ENCODE results near the gene KRT85. TPM values are rescaled to one million over a fixed set of nuclear protein-coding genes. Genes with fewer than 3 reads are reported as not detected.

KRT85 gene
- total and polyA plus RNA-seq, 2 of the 13 experiments (the other 11 are each of a cell fraction or from before 2014, with no cell fraction given) = not detected

GRCh38 chr12:52370926-52371608 is 3.8 kb upstream of the KRT85 start:
- POLR2A ChIA-PET = no interaction called here
- Histone ChIP-seq H3K27me3 (ENCODE audit: control insufficient read depth in 1 of 2, insufficient read depth in 2 of 2, low read length in 2 of 2) (peaks cover 5 to 42% of the 10 kb centered on the region in 2 experiments; a peak in 3 of 5 replicates), H3K79me2 (ENCODE audit: insufficient read depth, low read length) (no peaks in the 10 kb centered on the region), H3K4me1 (ENCODE audit: insufficient read depth, low read length) (no peaks in the 10 kb centered on the region), H2AFZ (ENCODE audit: low read length) (no peak overlapping the region), H4K20me1 (ENCODE audit: insufficient read depth, low read length) (no peaks in the 10 kb centered on the region), H3K9ac (ENCODE audit: insufficient read depth, low read depth, low read length) (no peak overlapping the region), H3K36me3 (replicated peaks in 1 of 2; ENCODE audit: control insufficient read depth in 1 of 2, insufficient read depth in 2 of 2, low read length in 2 of 2) (no peaks in the 10 kb centered on the region), H3K4me2 (ENCODE audit: low read depth, low read length) (no peak overlapping the region), H3K9me3 (ENCODE audit: low read length) (no peaks in the 10 kb centered on the region), H3K4me3 (replicated peaks in 1 of 3; ENCODE audit: insufficient read depth in 1 of 3, low read depth in 2 of 3, low read length in 3 of 3) (no peak overlapping the region), H3K27ac (ENCODE audit: extremely low read length, insufficient read depth, low read length) (no peak overlapping the region)
- CTCF ChIA-PET (ENCODE audit: low intra/inter-chr PET ratio, low total read pairs) = no interaction called here
- DNase-seq (ENCODE audit: low spot score) (no peak), FAIRE-seq (no peak), ATAC-seq (no peak)
- 8% methylated on average over 12 of the region's 12 CpGs for WGBS (ENCODE audit: low lambda C conversion rate)
- TF ChIP-seq ZNF75D (CRISPR knock-in tag; IDR thresholded peaks at IDR 0.05; ENCODE audit: borderline replicate concordance) = no peak
- TF ChIP-seq NFRKB (IDR thresholded peaks at IDR 0.05) = no peak
- TF ChIP-seq FOXK1 (CRISPR knock-in tag; IDR thresholded peaks at IDR 0.05; ENCODE audit: borderline replicate concordance, low read depth) = no peak
- no peak for TF ChIP-seq ARNT2 (CRISPR knock-in tag; IDR thresholded peaks at IDR 0.05; ENCODE audit: low read depth)
- no peak for TF ChIP-seq MTA3 (CRISPR knock-in tag; IDR thresholded peaks at IDR 0.05)
- TF ChIP-seq BCL6 (CRISPR knock-in tag; IDR thresholded peaks at IDR 0.05) = no peak
- no peak for TF ChIP-seq RORA (CRISPR knock-in tag; IDR thresholded peaks at IDR 0.05)
- TF ChIP-seq ZNF362 (CRISPR knock-in tag; IDR thresholded peaks at IDR 0.05; ENCODE audit: borderline replicate concordance) = no peak
- TF ChIP-seq FOSL2 (CRISPR knock-in tag; IDR thresholded peaks at IDR 0.05) = no peak
- TF ChIP-seq RAD51 (IDR thresholded peaks at IDR 0.05; ENCODE audit: borderline replicate concordance) = no peak
- TF ChIP-seq TSC22D2 (CRISPR knock-in tag; IDR thresholded peaks at IDR 0.05; ENCODE audit: borderline replicate concordance) = no peak
- TF ChIP-seq ZSCAN22 (CRISPR knock-in tag; IDR thresholded peaks at IDR 0.05) = no peak
- TF ChIP-seq SOX6 (IDR thresholded peaks at IDR 0.05) = no peak
- no peak for TF ChIP-seq SOX6 (CRISPR knock-in tag; IDR thresholded peaks at IDR 0.05)
- no peak for TF ChIP-seq HNRNPUL1 (IDR thresholded peaks at IDR 0.05; ENCODE audit: low read depth, low read length)
- TF ChIP-seq HOXA5 (CRISPR knock-in tag; IDR thresholded peaks at IDR 0.05) = no peak
- no peak for TF ChIP-seq KDM5B (CRISPR knock-in tag; IDR thresholded peaks at IDR 0.05; ENCODE audit: borderline replicate concordance)
- no peak for TF ChIP-seq STAG1 (CRISPR knock-in tag; IDR thresholded peaks at IDR 0.05)
- TF ChIP-seq HHEX (CRISPR knock-in tag; IDR thresholded peaks at IDR 0.05) = no peak
- TF ChIP-seq TRIM22 (IDR thresholded peaks at IDR 0.05) = no peak
- in situ Hi-C loops (cut with HindIII; ENCODE audit: extremely low pct_ligation_motif_present, low pct_unique_long_range_greater_than_20kb) = no loop called here
- intact Hi-C loops (cut with micrococcal nuclease; ENCODE audit: unreplicated experiment) = loop anchor here (5.0 kb wide), 1 partner anchor 511 kb away; no protein-coding TSS in a partner anchor
- BruUV-seq (replicated peaks) = no TSS peak
